SK-N-SH (cell line): ENCODE measurements around the gene INPP5A. TPM values are rescaled to one million over a fixed set of nuclear protein-coding genes. Genes with fewer than 3 reads are reported as not detected.

Experiments
- CTCF ChIA-PET: fragments of 300-600, 350-600 bp; formaldehyde crosslinking; extraction: SDS; loops from one replicate; lab custom pipeline; 2021; lab: Yijun Ruan, JAX
- POLR2A ChIA-PET: fragments of 350-600 bp; sonication (Branson Sonifier 250); formaldehyde crosslinking; extraction: SDS; loops from one replicate; lab custom pipeline; 2020; ENCODE audit warnings: antibody characterized with exemption, inconsistent platforms; lab: Yijun Ruan, JAX
- DNase-seq: peaks from one replicate; pipeline ENCODE4 v3.0.0; 2012
- H2AFZ ChIP-seq: fragments of 200-600 bp; sonication (generic); 2 replicates; pipeline ENCODE4 v1.8.1; 2016; ENCODE audit warnings: antibody characterized with exemption, mild to moderate bottlenecking, low read depth
- H3F3A ChIP-seq: fragments of 200-600 bp; sonication (generic); replicated peaks from 2 replicates; pipeline ENCODE3; 2016; ENCODE audit warnings: antibody characterized with exemption, mild to moderate bottlenecking; ENCODE audit not compliant: insufficient read depth
- H3K27ac ChIP-seq, 2 experiments: fragments of 200-500 bp in 1 of 2; fragments of 200-600 bp in 1 of 2; sonication (Bioruptor generic) in 1 of 2; sonication (generic), shearing (Covaris generic) in 1 of 2; 2 replicates each; pipeline versions ENCODE4 v1.5.1 to v1.6.1; 2014 to 2016; ENCODE audit warnings: low read depth in 2 of 2, inconsistent platforms in 1 of 2, low read length in 1 of 2, mild to moderate bottlenecking in 1 of 2, mixed read lengths in 1 of 2
- H3K27me3 ChIP-seq: fragments of 200-600 bp; sonication (generic), shearing (Covaris generic); 2 replicates; pipeline ENCODE4 v1.6.1; 2016; ENCODE audit warnings: mixed run types; ENCODE audit not compliant: insufficient read depth
- H3K36me3 ChIP-seq, 2 experiments: fragments of 200-500 bp in 1 of 2; fragments of 200-600 bp in 1 of 2; sonication (Bioruptor generic) in 1 of 2; sonication (generic) in 1 of 2; replicated peaks in 1 of 2; 2 replicates each; pipeline versions ENCODE3 to v1.5.1; 2014 to 2016; ENCODE audit warnings: low read length in 1 of 2, mild to moderate bottlenecking in 1 of 2; ENCODE audit not compliant: insufficient read depth in 2 of 2, control insufficient read depth in 1 of 2
- H3K4me1 ChIP-seq, 2 experiments: fragments of 200-500 bp in 1 of 2; fragments of 200-600 bp in 1 of 2; sonication (Bioruptor generic) in 1 of 2; sonication (generic), shearing (Covaris generic) in 1 of 2; 2 replicates each; pipeline versions ENCODE4 v1.5.1 to v1.6.1; 2014 to 2016; ENCODE audit warnings: low read depth in 1 of 2, low read length in 1 of 2, mixed run types in 1 of 2; ENCODE audit not compliant: insufficient read depth in 2 of 2, control insufficient read depth in 1 of 2
- H3K4me2 ChIP-seq: fragments of 200-600 bp; sonication (generic), shearing (Covaris generic); 2 replicates; pipeline ENCODE4 v1.6.1; 2017; ENCODE audit warnings: mixed run types
- H3K4me3 ChIP-seq, 2 experiments: fragments of 200-500 bp in 1 of 2; fragments of 200-600 bp in 1 of 2; sonication (Bioruptor generic) in 1 of 2; sonication (generic), shearing (Covaris generic) in 1 of 2; 2 replicates each; pipeline versions ENCODE4 v1.5.1 to v1.8.1; 2014 to 2016; ENCODE audit warnings: low read depth in 2 of 2, inconsistent platforms in 1 of 2, low read length in 1 of 2, mild to moderate bottlenecking in 1 of 2, mixed read lengths in 1 of 2, moderate library complexity in 1 of 2
- H3K79me2 ChIP-seq: fragments of 200-600 bp; sonication (generic); 2 replicates; pipeline ENCODE4 v1.8.1; 2017; ENCODE audit warnings: mild to moderate bottlenecking; ENCODE audit not compliant: insufficient read depth
- H3K9ac ChIP-seq: fragments of 200-600 bp; sonication (generic); 2 replicates; pipeline ENCODE4 v1.6.1; 2017; ENCODE audit warnings: mixed run types
- H3K9me2 ChIP-seq: fragments of 200-600 bp; sonication (generic); 2 replicates; pipeline ENCODE4 v1.6.1; 2017; ENCODE audit warnings: mixed run types
- H3K9me3 ChIP-seq: fragments of 200-600 bp; sonication (generic); 2 replicates; pipeline ENCODE4 v1.6.1; 2017; ENCODE audit warnings: mixed run types, mild to moderate bottlenecking, moderate library complexity
- H4K20me1 ChIP-seq: fragments of 200-600 bp; sonication (generic); 2 replicates; pipeline ENCODE4 v1.6.1; 2017; ENCODE audit warnings: mild to moderate bottlenecking, mixed run types; ENCODE audit not compliant: insufficient read depth
- CHD2 ChIP-seq: fragments of 150-350 bp; IDR thresholded peaks from 2 replicates; pipeline ENCODE4 v1.6.1; 2018; ENCODE audit warnings: low read length; ENCODE audit not compliant: partially characterized antibody
- CTCF ChIP-seq: fragments of 200-600 bp; sonication (generic); IDR thresholded peaks from 2 replicates; pipeline ENCODE4 v1.6.1; 2017; ENCODE audit warnings: antibody characterized with exemption, mild to moderate bottlenecking, moderate library complexity
- FOSL2 ChIP-seq: IDR thresholded peaks from 2 replicates; pipeline ENCODE4 v1.4.0; 2012; ENCODE audit warnings: low read depth, mild to moderate bottlenecking, moderate library complexity, borderline replicate concordance
- FOXJ3 ChIP-seq: sonication (generic); formaldehyde crosslinking; IDR thresholded peaks from 2 replicates; pipeline ENCODE4 v1.5.1; 2020; ENCODE audit warnings: mild to moderate bottlenecking, missing genetic modification reagents
- GABPA ChIP-seq: IDR thresholded peaks from 2 replicates; pipeline ENCODE4 v1.4.0; 2012; ENCODE audit warnings: low read depth, mild to moderate bottlenecking
- GATA2 ChIP-seq: sonication (generic); formaldehyde crosslinking; IDR thresholded peaks from 2 replicates; pipeline ENCODE4 v1.5.0; 2020; ENCODE audit warnings: mild to moderate bottlenecking, missing genetic modification reagents
- IRF3 ChIP-seq: fragments of 150-350 bp; IDR thresholded peaks from 2 replicates; pipeline ENCODE4 v1.6.1; 2016; ENCODE audit warnings: mild to moderate bottlenecking, low read depth, low read length
- JUND ChIP-seq: IDR thresholded peaks from 2 replicates; pipeline ENCODE4 v1.4.0; 2012
- MEF2A ChIP-seq: IDR thresholded peaks from 2 replicates; pipeline ENCODE4 v1.4.0; 2012; ENCODE audit warnings: low read depth, borderline replicate concordance
- PBX3 ChIP-seq: IDR thresholded peaks from 2 replicates; pipeline ENCODE4; 2012
- RAD21 ChIP-seq: IDR thresholded peaks from 2 replicates; pipeline ENCODE4 v1.6.1; 2012; ENCODE audit warnings: mild to moderate bottlenecking, low read length
- RXRA ChIP-seq: IDR thresholded peaks from 2 replicates; pipeline ENCODE4 v1.4.0; 2012; ENCODE audit warnings: low read depth, mild to moderate bottlenecking, borderline replicate concordance
- SMC3 ChIP-seq: IDR thresholded peaks from 2 replicates; pipeline ENCODE4 v1.6.1; 2012; ENCODE audit warnings: low read depth, low read length, improper control_type of control experiment
- TEAD4 ChIP-seq: IDR thresholded peaks from 2 replicates; pipeline ENCODE4 v1.4.0; 2012; ENCODE audit warnings: mild to moderate bottlenecking, borderline replicate concordance; ENCODE audit not compliant: insufficient read depth
- USF1 ChIP-seq: IDR thresholded peaks from 2 replicates; pipeline ENCODE4 v1.4.0; 2012; ENCODE audit warnings: low read depth, borderline replicate concordance
- ZBTB33 ChIP-seq: IDR thresholded peaks from 2 replicates; pipeline ENCODE4 v1.4.0; 2012; ENCODE audit warnings: low read depth, borderline replicate concordance
- WGBS: methylation state at CpG from one replicate; pipeline ENCODE4 v1.1.6; 2017; ENCODE audit warnings: low lambda C conversion rate; 5-methylcytosine and 5-hydroxymethylcytosine counted together
- polyA plus RNA-seq, 3 experiments: library from polyadenylated mRNA; depleted of rRNA; stranded (reverse); fragments of >200 nt; gene quantifications; 2 replicates each; pipeline ENCODE4 v1.2.3, GENCODE V29; 2012

The INPP5A gene
- polyA plus RNA-seq, 1 of the 3 experiments (the other 2 are of a cell fraction) = 12.0 TPM

GRCh38 chr10:132654708-132655661 lies 117.4 kb downstream of the INPP5A start:
- DNase-seq = peak; percentile 95
- no peak overlapping the region for H2AFZ ChIP-seq
- H3K4me2 ChIP-seq = no peak overlapping the region
- no peak overlapping the region for H3K27ac ChIP-seq
- ChIA-PET CTCF (interaction anchor here (0.5 to 4.6 kb wide), 77 partner anchors 9 to 648 kb away, joined by 3 to 42 read pairs (median 4); partner anchors contain the start of gene NKX6-2), POLR2A (no interaction called here)
- peak overlapping the region in 1 of 2 experiments; percentile 53; a peak in 1 of 4 replicates for H3K4me3 ChIP-seq
- peak; percentile 97 for TF ChIP-seq CTCF
- TF ChIP-seq JUND = no peak
- no peak for TF ChIP-seq CHD2
- peak; percentile 83 for TF ChIP-seq SMC3
- peak; percentile 94 for TF ChIP-seq RAD21
- no peak for TF ChIP-seq ZBTB33
- TF ChIP-seq GABPA = no peak
- no peak for TF ChIP-seq FOXJ3 (CRISPR knock-in tag)
- no peak for TF ChIP-seq GATA2 (CRISPR knock-in tag)
- no peak for TF ChIP-seq IRF3
- no peak for TF ChIP-seq FOSL2
- no peak for TF ChIP-seq RXRA
- no peak for TF ChIP-seq PBX3
- TF ChIP-seq USF1 = no peak
- no peak for TF ChIP-seq TEAD4
- TF ChIP-seq MEF2A = no peak
- H3K27me3 ChIP-seq = no peaks in the 10 kb centered on the region
- WGBS = 61% methylated on average over 22 of the region's 48 CpGs
- no peaks in the 10 kb centered on the region for H3K79me2 ChIP-seq
- peaks cover 0 to 31% of the 10 kb centered on the region in 2 experiments; a peak in 1 of 4 replicates for H3K4me1 ChIP-seq
- no peaks in the 10 kb centered on the region for H3K9me2 ChIP-seq
- H4K20me1 ChIP-seq = peaks cover 5% of the 10 kb centered on the region; the same call in 1 of the 2 replicates
- H3F3A ChIP-seq = no peaks in the 10 kb centered on the region
- H3K9ac ChIP-seq = no peak overlapping the region
- H3K9me3 ChIP-seq = no peaks in the 10 kb centered on the region
- peaks cover 2 to 4% of the 10 kb centered on the region in 2 experiments for H3K36me3 ChIP-seq
